IMR-90 (cell line): ENCODE data around the gene PUM2. TPM values are rescaled to one million over a fixed set of nuclear protein-coding genes. Genes with fewer than 3 reads are reported as not detected.

ENCODE experiments used
- ATAC-seq: fragments of 200-7000 bp; cut with Tn5 transposase; 2 replicates; pipeline ENCODE4 v1.9.1; 2020; ENCODE audit warnings: low read depth, mild to moderate bottlenecking, moderate library complexity
- BruUV-seq: library from RNA; stranded (reverse); fragments of 400-500 nt; replicated peaks from 2 replicates; lab custom pipeline; 2021; lab: Mats Ljungman, UMichigan
- CTCF ChIA-PET: fragments of 300-600 bp; formaldehyde crosslinking; extraction: SDS; loops from one replicate; lab custom pipeline; 2021; ENCODE audit warnings: antibody characterized with exemption; lab: Yijun Ruan, JAX
- POLR2A ChIA-PET: fragments of 300-600 bp; sonication (Branson Sonifier 250); formaldehyde crosslinking; loops from one replicate; lab custom pipeline; 2022; ENCODE audit warnings: antibody characterized with exemption; ENCODE audit not compliant: unreplicated experiment; lab: Charles Lee
- DNase-seq: peaks from one replicate; pipeline ENCODE4 v3.0.0; 2013
- H2AFZ ChIP-seq: replicated peaks from 2 replicates; pipeline ENCODE3; 2013; ENCODE audit warnings: low read length, mild to moderate bottlenecking; ENCODE audit not compliant: poor library complexity
- H2AK5ac ChIP-seq: 2 replicates; pipeline ENCODE4 v1.6.1; 2013; ENCODE audit warnings: low read depth, low read length, inconsistent platforms
- H2AK9ac ChIP-seq: replicated peaks from 2 replicates; pipeline ENCODE3; 2013; ENCODE audit warnings: mild to moderate bottlenecking, low read depth, low read length, moderate library complexity; ENCODE audit not compliant: poor library complexity
- H2BK120ac ChIP-seq: 2 replicates; pipeline ENCODE4 v1.6.1; 2013; ENCODE audit warnings: low read depth, low read length, inconsistent platforms
- H2BK15ac ChIP-seq: 3 replicates; pipeline ENCODE4 v1.6.1; 2013; ENCODE audit warnings: low read depth, low read length, inconsistent platforms
- H2BK20ac ChIP-seq: 2 replicates; pipeline ENCODE4 v1.6.1; 2013; ENCODE audit warnings: low read depth, mild to moderate bottlenecking, inconsistent platforms, low read length, moderate library complexity
- H2BK5ac ChIP-seq: 2 replicates; pipeline ENCODE4 v1.6.1; 2013; ENCODE audit warnings: mild to moderate bottlenecking, low read depth, low read length, inconsistent platforms; ENCODE audit not compliant: poor library complexity, severe bottlenecking
- H3K14ac ChIP-seq: replicated peaks from 2 replicates; pipeline ENCODE4 v1.6.1; 2013; ENCODE audit warnings: low read depth, low read length, inconsistent platforms
- H3K18ac ChIP-seq: 2 replicates; pipeline ENCODE4 v1.6.1; 2013; ENCODE audit warnings: low read depth, low read length, control low read depth
- H3K23ac ChIP-seq: 2 replicates; pipeline ENCODE4 v1.6.1; 2013; ENCODE audit warnings: low read depth, low read length, inconsistent platforms
- H3K27ac ChIP-seq: 2 replicates; pipeline ENCODE4 v1.5.1; 2013; ENCODE audit warnings: mild to moderate bottlenecking, control low read depth, low read length; ENCODE audit not compliant: insufficient read depth
- H3K27me3 ChIP-seq: 2 replicates; pipeline ENCODE4 v1.6.1; 2013; ENCODE audit warnings: low read length; ENCODE audit not compliant: control insufficient read depth, insufficient read depth
- H3K36me3 ChIP-seq: 2 replicates; pipeline ENCODE4 v1.6.1; 2013; ENCODE audit warnings: low read length, mixed read lengths; ENCODE audit not compliant: control insufficient read depth, insufficient read depth
- H3K4ac ChIP-seq: 2 replicates; pipeline ENCODE4 v1.6.1; 2013; ENCODE audit warnings: low read depth, low read length, inconsistent platforms
- H3K4me1 ChIP-seq: 2 replicates; pipeline ENCODE4 v1.6.1; 2013; ENCODE audit warnings: low read length, mixed read lengths; ENCODE audit not compliant: control insufficient read depth, insufficient read depth
- H3K4me2 ChIP-seq: 2 replicates; pipeline ENCODE4 v1.6.1; 2013; ENCODE audit warnings: low read depth, mild to moderate bottlenecking, control low read depth, low read length, moderate library complexity
- H3K4me3 ChIP-seq: 2 replicates; pipeline ENCODE4 v1.5.1; 2013; ENCODE audit warnings: low read depth, mild to moderate bottlenecking, control low read depth, low read length, moderate library complexity; ENCODE audit not compliant: insufficient read depth
- H3K56ac ChIP-seq: 2 replicates; pipeline ENCODE4 v1.6.1; 2013; ENCODE audit warnings: low read length, inconsistent platforms; ENCODE audit not compliant: insufficient read depth; ENCODE audit errors: extremely low read depth
- H3K79me1 ChIP-seq, 2 experiments: 2 replicates each; pipeline ENCODE4 v1.6.1; 2013; ENCODE audit warnings: low read length in 2 of 2, inconsistent platforms in 1 of 2, low read depth in 1 of 2
- H3K9ac ChIP-seq: 2 replicates; pipeline ENCODE4 v1.6.1; 2013; ENCODE audit warnings: low read depth, low read length, control low read depth
- H3K9me1 ChIP-seq: 2 replicates; pipeline ENCODE4 v1.6.1; 2013; ENCODE audit warnings: low read length, inconsistent platforms; ENCODE audit not compliant: insufficient read depth
- H3K9me3 ChIP-seq: 2 replicates; pipeline ENCODE4 v1.6.1; 2013; ENCODE audit warnings: low read length; ENCODE audit not compliant: control insufficient read depth, insufficient read depth
- H4K20me1 ChIP-seq: 2 replicates; pipeline ENCODE4 v1.6.1; 2013; ENCODE audit warnings: low read length, inconsistent platforms; ENCODE audit not compliant: insufficient read depth
- H4K5ac ChIP-seq: 2 replicates; pipeline ENCODE4 v1.6.1; 2013; ENCODE audit warnings: mild to moderate bottlenecking, low read depth, low read length, control low read depth
- H4K8ac ChIP-seq, 2 experiments: 2 replicates each; pipeline ENCODE4 v1.6.1; 2013; ENCODE audit warnings: low read depth in 2 of 2, low read length in 2 of 2, control low read depth in 1 of 2, inconsistent platforms in 1 of 2
- H4K91ac ChIP-seq: 2 replicates; pipeline ENCODE4 v1.6.1; 2013; ENCODE audit warnings: low read depth, low read length, inconsistent platforms; ENCODE audit not compliant: insufficient read depth
- CEBPB ChIP-seq: IDR thresholded peaks from 2 replicates; pipeline ENCODE4 v1.6.1; 2012; ENCODE audit warnings: low read depth, low read length, improper control_type of control experiment
- ELK1 ChIP-seq: fragments of 150-350 bp; IDR thresholded peaks from 2 replicates; pipeline ENCODE4 v1.6.1; 2016; ENCODE audit warnings: low read depth, mild to moderate bottlenecking, low read length, moderate library complexity, borderline replicate concordance
- FOS ChIP-seq: fragments of 150-350 bp; IDR thresholded peaks from 2 replicates; pipeline ENCODE4 v1.6.1; 2016; ENCODE audit warnings: low read depth, low read length
- MAFK ChIP-seq: IDR thresholded peaks from 2 replicates; pipeline ENCODE4 v1.6.1; 2012; ENCODE audit warnings: low read depth, low read length, improper control_type of control experiment
- MAZ ChIP-seq: IDR thresholded peaks from 2 replicates; pipeline ENCODE4 v1.6.1; 2012; ENCODE audit warnings: low read depth, mild to moderate bottlenecking, low read length, improper control_type of control experiment, moderate library complexity, borderline replicate concordance
- MXI1 ChIP-seq: IDR thresholded peaks from 2 replicates; pipeline ENCODE4 v1.6.1; 2012; ENCODE audit warnings: low read depth, mild to moderate bottlenecking, low read length, moderate library complexity, borderline replicate concordance
- NFE2L2 ChIP-seq: fragments of 150-350 bp; IDR thresholded peaks from 2 replicates; pipeline ENCODE4 v1.6.1; 2016; ENCODE audit warnings: low read depth, mild to moderate bottlenecking, low read length
- POLR2A ChIP-seq: IDR thresholded peaks from 2 replicates; pipeline ENCODE4 v1.6.1; 2012; ENCODE audit warnings: mild to moderate bottlenecking, low read depth, low read length
- RAD21 ChIP-seq: IDR thresholded peaks from 2 replicates; pipeline ENCODE4 v1.6.1; 2012; ENCODE audit warnings: low read length, improper control_type of control experiment
- RCOR1 ChIP-seq: IDR thresholded peaks from 2 replicates; pipeline ENCODE4 v1.6.1; 2012; ENCODE audit warnings: mild to moderate bottlenecking, low read length, improper control_type of control experiment; ENCODE audit not compliant: insufficient replicate concordance
- RFX5 ChIP-seq: IDR thresholded peaks from 2 replicates; pipeline ENCODE4 v1.8.0; 2012; ENCODE audit warnings: low read depth, mild to moderate bottlenecking, low read length, moderate library complexity
- SMC3 ChIP-seq: fragments of 150-350 bp; IDR thresholded peaks from 2 replicates; pipeline ENCODE4 v1.6.1; 2016; ENCODE audit warnings: low read depth, mild to moderate bottlenecking, antibody characterized with exemption, low read length, moderate library complexity
- USF2 ChIP-seq: fragments of 150-350 bp; IDR thresholded peaks from 2 replicates; pipeline ENCODE4 v1.6.1; 2017; ENCODE audit warnings: mild to moderate bottlenecking, antibody characterized with exemption, low read length, low read depth
- WGBS, 2 experiments: methylation state at CpG; one replicate each; pipeline versions ENCODE4 v1.1.5 to v1.1.7; 2013; ENCODE audit warnings: missing lambda C conversion rate in 2 of 2; ENCODE audit not compliant: insufficient read length in 1 of 2; ENCODE audit errors: extremely low coverage in 2 of 2; 5-methylcytosine and 5-hydroxymethylcytosine counted together
- dilution Hi-C: fragments of 300-500 bp; cut with HindIII; formaldehyde crosslinking; loops from one replicate; pipeline ENCODE4 v1.14.3; 2018; ENCODE audit warnings: low sequenced_read_pairs; ENCODE audit not compliant: unreplicated experiment
- in situ Hi-C: fragments of 300-500 bp; cut with MboI; formaldehyde crosslinking; loops from 3 replicates; pipeline ENCODE4 v1.14.3; 2019; ENCODE audit warnings: low sequenced_read_pairs, inconsistent platforms, mixed read lengths
- intact Hi-C: fragments of 100-400 bp; cut with micrococcal nuclease; formaldehyde crosslinking; loops from 2 replicates; pipeline ENCODE4 v1.10.0; 2022
- polyA plus RNA-seq, 3 experiments: library from polyadenylated mRNA; depleted of rRNA; stranded (reverse); fragments of >200 nt; gene quantifications; 2 replicates each; pipeline ENCODE4 v1.2.3, GENCODE V29; 2012; ENCODE audit warnings: low replicate concordance in 1 of 3
- total RNA-seq: library from RNA; depleted of rRNA; stranded (reverse); fragments of >200 nt; gene quantifications from 2 replicates; pipeline ENCODE4 v1.2.3, GENCODE V29; 2012
- TF ChIP-seq, protein P1 (sequence below): conservative IDR thresholded peaks from 2 replicates; pipeline ENCODE4 v1.5.1; 2012; ENCODE audit warnings: mild to moderate bottlenecking, low read depth, low read length, improper control_type of control experiment

The PUM2 gene
- total and polyA plus RNA-seq, 2 of the 4 experiments (the other 2 are of a cell fraction), result 18.8 to 38.4 TPM

DNA sequence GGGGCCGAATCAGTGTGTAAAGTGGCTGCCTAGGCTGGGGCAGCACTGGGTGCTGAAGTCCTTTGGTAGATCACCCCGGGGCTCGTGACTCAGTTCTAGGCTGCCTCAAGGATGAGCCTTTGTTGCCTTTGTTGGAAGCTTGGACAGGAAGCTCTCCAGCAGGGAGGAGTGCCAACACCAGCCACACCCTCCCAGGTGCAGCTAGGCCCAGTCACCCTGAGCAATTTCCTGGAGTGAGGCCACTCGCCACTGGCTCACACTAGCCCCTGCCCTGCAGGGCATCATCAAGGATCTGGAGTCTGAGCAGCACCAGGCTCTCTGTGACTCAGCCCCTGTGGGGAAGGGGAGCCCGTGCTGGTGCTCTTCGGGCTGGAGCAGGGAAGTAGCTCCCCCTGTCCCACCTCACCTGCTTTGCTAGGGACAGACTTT is 119.0 kb downstream of the PUM2 start:
- intact Hi-C loops (no loop called here), in situ Hi-C loops (no loop called here), dilution Hi-C loops (no loop called here)
- Histone ChIP-seq H3K14ac (no peak overlapping the region), H2BK15ac (no peak overlapping the region), H4K20me1 (no peaks in the 10 kb centered on the region), H3K56ac (no peak overlapping the region), H2AFZ (peak overlapping the region; percentile 72), H3K18ac (no peak overlapping the region), H3K4ac (no peak overlapping the region), H4K8ac (no peak overlapping the region), H3K4me2 (no peak overlapping the region), H3K27ac (no peak overlapping the region), H2BK120ac (no peak overlapping the region), H3K36me3 (no peaks in the 10 kb centered on the region), H4K91ac (no peak overlapping the region), H3K9me1 (peaks cover 6% of the 10 kb centered on the region; the same call in 1 of the 2 replicates), H3K9me3 (0 out of 2 replicates have a peak, but pooled peaks cover 2% of the 10 kb centered on the region), H2AK9ac (peak overlapping the region; percentile 15), H2BK20ac (no peak overlapping the region), H3K79me1 (no peaks in the 10 kb centered on the region), H3K4me1 (no peaks in the 10 kb centered on the region), H2AK5ac (no peak overlapping the region), H3K23ac (no peak overlapping the region), H4K5ac (no peak overlapping the region), H3K27me3 (no peaks in the 10 kb centered on the region), H3K9ac (no peak overlapping the region), H2BK5ac (no peak overlapping the region), H3K4me3 (no peak overlapping the region)
- peak; percentile 63; the same call in 1 of the 2 replicates for ATAC-seq
- CTCF ChIA-PET, result interaction anchor here (0.9 kb wide), 1 partner anchor 13 kb away, joined by 3 read pairs; no protein-coding TSS in a partner anchor
- POLR2A ChIA-PET, result no interaction called here
- no TSS peak for BruUV-seq
- 62% methylated on average over 3 of the region's 6 CpGs; no CpG with 5 or more reads in 1 of the 2 experiments for WGBS, 2 experiments
- TF ChIP-seq MAFK, result no peak
- TF ChIP-seq NFE2L2, result no peak
- no peak for TF ChIP-seq POLR2A
- no peak for TF ChIP-seq ELK1
- no peak for TF ChIP-seq MAZ
- TF ChIP-seq MXI1, result no peak
- no peak for TF ChIP-seq RCOR1
- TF ChIP-seq USF2, result no peak
- TF ChIP-seq RAD21, result no peak
- TF ChIP-seq FOS, result no peak
- no peak for TF ChIP-seq RFX5
- TF ChIP-seq CEBPB, result no peak
- no peak for TF ChIP-seq SMC3
- TF ChIP-seq, protein P1, sequence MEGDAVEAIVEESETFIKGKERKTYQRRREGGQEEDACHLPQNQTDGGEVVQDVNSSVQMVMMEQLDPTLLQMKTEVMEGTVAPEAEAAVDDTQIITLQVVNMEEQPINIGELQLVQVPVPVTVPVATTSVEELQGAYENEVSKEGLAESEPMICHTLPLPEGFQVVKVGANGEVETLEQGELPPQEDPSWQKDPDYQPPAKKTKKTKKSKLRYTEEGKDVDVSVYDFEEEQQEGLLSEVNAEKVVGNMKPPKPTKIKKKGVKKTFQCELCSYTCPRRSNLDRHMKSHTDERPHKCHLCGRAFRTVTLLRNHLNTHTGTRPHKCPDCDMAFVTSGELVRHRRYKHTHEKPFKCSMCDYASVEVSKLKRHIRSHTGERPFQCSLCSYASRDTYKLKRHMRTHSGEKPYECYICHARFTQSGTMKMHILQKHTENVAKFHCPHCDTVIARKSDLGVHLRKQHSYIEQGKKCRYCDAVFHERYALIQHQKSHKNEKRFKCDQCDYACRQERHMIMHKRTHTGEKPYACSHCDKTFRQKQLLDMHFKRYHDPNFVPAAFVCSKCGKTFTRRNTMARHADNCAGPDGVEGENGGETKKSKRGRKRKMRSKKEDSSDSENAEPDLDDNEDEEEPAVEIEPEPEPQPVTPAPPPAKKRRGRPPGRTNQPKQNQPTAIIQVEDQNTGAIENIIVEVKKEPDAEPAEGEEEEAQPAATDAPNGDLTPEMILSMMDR, result no peak
- DNase-seq, result peak; percentile 76
